VCaP (cell line): Measurements from ENCODE around the gene ING3.
"Not testable (repeated sequence)": the region's sequence is repeated elsewhere in the genome, so short reads cannot be mapped to it uniquely, and the experiment has no call there.

Experiments
- H3K27ac ChIP-seq: fragments of 450-650 bp; 2 replicates; pipeline ENCODE4 v1.5.1; 2017
- CTCF ChIP-seq: fragments of 450-650 bp; conservative IDR thresholded peaks from 2 replicates; pipeline ENCODE4 v1.5.1; 2017; ENCODE audit warnings: mild to moderate bottlenecking, moderate library complexity

Gene ING3

GRCh38 chr7:120998996-120999565, 48.5 kb downstream of the ING3 start:
- H3K27ac ChIP-seq, result no peak overlapping the region
- no peak for TF ChIP-seq CTCF

DNA sequence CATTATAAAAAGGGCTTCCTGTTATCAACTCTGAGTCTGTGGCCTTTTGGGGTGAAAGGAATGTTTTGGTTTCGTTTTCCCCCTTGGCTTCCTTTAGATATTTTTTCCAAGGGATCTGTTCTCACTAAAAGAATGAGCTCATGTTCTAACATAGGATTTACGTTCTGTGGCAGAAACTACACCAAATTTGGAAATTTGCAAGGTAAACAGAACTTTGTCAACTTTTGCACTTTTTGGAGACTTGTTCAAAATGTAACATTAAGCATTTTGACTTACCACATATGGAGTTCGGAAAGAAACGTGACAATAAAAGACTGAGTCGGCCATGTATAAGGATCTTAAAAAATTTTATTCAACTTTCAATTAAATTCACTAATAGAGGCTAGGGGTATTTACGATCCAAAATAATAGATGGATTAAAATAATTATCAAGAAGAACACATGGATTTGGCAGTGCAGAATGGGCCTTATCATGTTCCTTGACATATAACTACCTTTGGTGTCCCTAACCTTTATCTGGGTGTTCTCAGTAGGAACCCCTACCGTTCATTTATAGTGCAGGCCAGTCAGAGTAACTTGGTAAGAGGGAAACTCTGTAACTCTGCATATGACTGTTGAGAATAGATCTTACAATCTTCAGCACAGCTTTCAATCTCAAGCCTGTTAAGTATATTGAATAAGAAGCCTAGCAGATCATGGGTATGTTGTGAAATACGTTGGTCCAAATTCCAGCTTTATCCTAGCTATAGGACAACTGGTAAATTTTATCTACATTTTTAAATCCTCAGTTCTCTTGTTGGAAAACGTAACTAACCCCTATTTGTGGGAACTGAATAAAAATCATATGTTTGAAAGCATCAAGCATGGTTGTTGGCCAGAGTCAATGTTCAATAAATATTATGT, 49.8 kb downstream of the ING3 start:
- H3K27ac ChIP-seq, result no peak overlapping the region
- no peak for TF ChIP-seq CTCF

- no peak for TF ChIP-seq CTCF
- no peak overlapping the region for H3K27ac ChIP-seq
Measured at GRCh38 chr7:121001234-121001906, 50.8 kb downstream of the ING3 start.

DNA sequence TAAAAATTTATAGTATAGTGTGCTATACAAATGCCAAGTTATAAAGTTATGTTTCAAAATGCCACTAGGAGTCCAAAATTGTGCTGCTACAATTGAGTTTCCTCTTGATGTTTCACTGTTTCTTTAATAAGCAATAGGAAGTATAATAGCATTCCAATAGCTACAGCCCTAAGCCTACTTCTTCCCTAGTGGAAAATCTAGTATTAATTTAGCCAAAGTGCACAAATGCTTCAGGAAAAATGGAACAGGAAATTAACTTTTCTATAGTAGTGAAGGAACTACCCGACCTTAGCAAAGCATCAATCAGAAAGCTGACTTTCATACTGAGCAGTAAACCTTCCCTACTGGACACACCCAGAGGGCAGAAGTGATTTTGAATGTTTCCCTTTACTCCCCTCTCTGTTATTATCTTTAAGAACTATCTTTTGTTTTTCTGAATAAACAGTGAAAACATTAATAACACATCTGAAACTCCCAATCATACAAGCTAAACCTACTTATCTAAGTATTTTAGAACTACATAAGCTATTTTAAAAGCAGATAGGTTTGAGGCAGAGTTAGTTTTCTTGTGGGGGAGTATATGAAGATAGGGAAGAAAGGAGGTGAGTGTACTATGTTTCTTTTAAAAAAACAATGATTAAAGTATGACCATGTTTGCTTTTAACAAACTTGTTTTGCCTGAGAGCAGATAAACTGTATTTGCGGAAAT, 51.6 kb downstream of the ING3 start:
- no peak overlapping the region; the same call in 1 of the 2 replicates for H3K27ac ChIP-seq
- no peak for TF ChIP-seq CTCF

GRCh38 chr7:121002757-121003200, 52.2 kb downstream of the ING3 start:
- no peak overlapping the region; the same call in 1 of the 2 replicates for H3K27ac ChIP-seq
- no peak for TF ChIP-seq CTCF

GRCh38 chr7:121003986-121004685, 53.6 kb downstream of the ING3 start:
- no peak overlapping the region for H3K27ac ChIP-seq
- no peak for TF ChIP-seq CTCF

DNA sequence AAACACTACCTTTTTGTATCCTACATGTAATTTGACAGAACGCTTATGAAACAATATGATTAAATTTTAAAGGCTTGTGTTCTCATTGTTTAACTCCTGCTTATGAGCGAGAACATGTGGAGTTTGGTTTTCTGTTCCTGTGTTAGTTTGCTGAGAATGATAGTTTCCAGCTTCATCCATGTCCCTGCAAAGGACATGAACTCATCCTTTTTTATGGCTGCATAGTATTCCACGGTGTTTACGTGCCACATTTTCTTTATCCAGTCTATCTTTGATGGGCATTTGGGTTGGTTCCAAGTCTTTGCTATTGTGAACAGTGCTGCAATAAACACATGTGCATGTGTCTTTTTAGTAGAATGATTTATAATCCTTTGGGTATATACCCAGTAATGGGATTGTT, 54.5 kb downstream of the ING3 start:
- H3K27ac ChIP-seq, result not testable (repeated sequence)
